HG03342 (cell line): ENCODE measurements around the gene FAM72D.
"Not testable (repeated sequence)": the region's sequence is repeated elsewhere in the genome, so short reads cannot be mapped to it uniquely, and the experiment has no call there.

ENCODE experiments used
- ATAC-seq: cut with Tn5 transposase; IDR thresholded peaks from one replicate; pipeline ENCODE4 v1.9.1; 2021; ENCODE audit warnings: mild to moderate bottlenecking, moderate library complexity; ENCODE audit not compliant: unreplicated experiment

FAM72D gene

DNA sequence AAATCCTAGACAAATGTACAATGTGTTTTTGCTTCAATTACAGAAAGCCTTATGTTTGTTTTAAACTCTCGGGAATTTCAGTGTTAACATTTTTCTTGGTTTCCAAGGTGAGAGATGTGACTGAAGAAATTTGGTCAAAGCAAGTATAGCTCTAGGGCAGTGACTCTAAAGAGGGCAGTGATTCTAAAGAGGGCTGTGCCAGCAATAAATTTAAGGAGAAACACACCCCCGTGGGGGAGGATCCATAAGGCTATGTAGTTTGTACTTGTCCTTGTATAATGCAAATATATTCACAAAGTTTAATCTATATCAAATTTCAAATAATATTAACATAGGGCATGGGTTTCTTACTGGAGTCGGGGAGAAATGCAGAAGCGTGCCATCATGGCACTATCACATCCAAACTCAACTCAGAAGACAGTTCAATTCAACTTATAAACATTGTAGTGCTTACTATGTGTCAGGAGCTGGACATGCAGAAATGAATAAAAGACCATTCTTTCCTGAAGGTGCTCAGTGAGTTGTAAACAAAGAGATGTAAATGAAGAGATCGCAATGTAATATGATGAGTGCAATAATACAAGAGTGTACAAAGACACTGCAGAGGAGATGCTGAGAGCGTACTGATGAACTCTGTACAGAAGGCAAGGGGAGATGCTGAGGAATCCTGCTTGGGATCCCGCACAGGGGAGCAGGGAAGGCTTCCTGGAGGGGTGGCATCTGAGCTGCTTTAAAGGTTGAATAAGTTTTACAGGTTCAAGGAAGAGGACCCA, 13.1 kb upstream of the FAM72D start:
- not testable (repeated sequence) for ATAC-seq

DNA sequence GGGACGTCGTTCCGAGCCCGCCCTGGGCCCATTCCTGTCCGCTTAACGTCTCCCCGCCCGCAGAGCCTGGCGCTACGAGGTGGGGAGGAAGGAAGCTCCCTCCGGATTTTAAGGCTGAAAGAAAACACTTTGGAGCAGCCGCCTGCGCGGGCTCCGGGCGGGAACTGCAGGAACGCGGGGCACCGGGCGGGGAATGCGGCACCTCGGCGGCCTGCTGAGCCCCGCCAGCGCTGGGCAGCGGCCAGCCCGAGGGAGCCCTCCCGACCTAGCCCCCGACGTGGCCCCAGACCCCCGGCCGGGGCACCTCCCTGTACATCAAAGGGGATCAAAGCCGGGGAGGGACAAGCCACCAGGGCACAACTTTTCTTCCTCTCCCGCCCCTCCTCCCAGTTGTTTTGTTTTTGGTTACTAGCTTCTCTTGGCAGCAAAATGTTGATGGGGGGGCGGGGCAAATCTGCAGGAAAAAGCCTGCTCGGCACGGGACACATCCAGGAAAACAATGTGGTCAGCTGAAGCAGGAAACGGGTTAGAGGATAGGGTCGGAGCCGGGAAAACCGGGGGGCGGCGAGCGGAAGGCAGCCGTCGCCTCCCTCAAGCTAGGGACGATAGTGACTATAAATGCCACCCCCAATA, 2.1 kb upstream of the FAM72D start:
- not testable (repeated sequence) for ATAC-seq

DNA sequence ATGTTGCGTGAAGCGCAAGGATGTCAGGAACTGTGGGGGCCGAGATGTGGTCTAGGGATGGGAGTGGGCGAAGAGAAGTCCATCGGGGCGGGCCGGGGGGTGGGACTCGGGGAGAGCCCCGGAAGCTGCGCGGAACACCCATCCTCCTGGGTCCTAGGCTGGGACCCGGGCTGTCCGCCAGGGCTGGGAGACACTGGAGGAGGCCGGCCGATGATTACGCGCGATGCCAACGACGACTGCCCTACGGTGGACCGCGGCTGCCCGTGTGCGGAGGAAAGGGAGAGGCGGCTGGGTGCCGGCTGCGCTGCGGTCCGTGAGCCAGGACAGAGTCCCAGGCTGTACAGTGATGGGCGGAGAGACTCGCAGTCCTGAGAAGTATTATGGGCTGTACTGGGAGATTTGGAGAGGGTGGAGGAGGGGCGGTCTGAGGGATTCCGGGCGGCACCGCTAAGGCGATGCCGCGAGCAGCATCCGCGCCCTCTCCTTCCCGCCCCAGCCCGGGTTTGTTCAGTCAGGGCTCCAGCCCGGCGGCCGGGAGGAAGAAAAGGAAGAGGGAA, 1.0 kb upstream of the FAM72D start:
- peak; percentile 2 for ATAC-seq

DNA sequence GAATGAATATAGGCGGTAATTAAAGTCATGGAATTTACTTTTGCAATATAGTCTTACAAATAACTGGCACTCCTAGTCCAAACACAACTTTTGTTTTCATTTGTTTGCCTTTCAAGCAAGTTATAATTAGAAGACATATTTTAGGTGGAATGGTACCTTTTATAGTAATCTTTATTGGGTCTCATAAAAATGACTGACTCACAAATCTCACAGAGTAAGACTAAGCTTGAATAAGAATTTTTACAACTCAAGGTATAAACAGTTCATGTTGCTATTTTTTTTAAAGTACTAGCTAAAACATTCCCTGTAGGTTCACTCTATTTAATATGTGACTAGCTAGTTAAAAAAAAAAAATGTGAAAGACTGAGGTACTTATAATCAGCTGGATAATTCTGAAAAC, 6.0 kb downstream of the FAM72D start:
- ATAC-seq, result not testable (repeated sequence)

DNA sequence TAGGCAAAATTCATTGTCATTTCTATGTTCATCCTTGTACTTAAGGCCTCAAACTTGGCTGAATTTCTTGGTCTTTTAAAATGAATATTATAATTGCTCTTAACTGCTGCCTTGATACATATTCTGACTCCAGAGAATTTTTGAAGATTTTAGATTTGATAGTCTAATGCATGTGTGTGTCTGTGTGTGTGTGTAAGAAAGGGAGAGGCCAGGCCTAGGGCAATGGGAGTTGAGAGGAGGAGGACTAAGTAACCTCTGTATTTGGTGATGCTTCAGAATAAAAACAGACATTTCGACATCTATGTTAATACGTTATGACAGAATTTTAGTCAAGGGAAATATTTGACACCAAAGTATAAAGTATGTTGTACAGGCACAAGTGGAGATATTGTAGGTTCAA, 7.5 kb downstream of the FAM72D start:
- not testable (repeated sequence) for ATAC-seq

DNA sequence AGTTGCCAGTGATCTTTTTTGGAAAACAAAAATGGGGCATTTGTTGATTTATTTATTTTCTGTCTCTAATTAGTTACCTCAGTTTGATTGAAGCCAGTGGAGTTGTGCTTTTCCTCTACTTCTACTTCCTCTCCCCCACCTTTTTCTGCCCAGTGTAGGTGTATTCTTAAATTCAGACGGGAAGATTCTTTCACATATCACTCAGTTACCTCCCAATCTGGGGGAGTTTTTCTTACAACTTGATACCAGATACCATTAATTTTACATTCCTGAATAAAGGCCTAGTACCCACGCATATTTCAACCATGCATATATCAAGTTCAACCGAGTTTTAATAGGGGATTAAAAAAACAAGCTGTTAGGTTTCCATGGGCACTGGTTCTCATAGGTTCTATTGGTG, 15.9 kb downstream of the FAM72D start:
- not testable (repeated sequence) for ATAC-seq

DNA sequence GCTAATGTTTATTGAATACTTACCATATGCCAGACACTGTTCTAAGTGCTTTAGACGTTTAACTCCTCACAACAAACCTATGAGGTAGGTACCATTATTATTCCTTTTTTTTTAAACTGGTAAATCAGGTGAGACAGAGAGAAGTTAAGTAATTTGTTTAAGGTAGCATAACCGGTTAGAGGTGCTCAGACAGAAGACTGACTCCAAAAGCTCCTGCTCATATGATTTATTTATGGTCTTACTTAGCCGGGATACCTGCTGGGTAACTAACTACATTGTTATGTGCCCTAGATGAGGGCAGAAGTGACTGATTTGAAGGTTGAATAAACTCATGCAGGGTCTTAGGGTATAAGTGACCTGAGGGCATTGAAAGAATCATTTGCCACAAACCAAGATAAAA, 16.9 kb downstream of the FAM72D start:
- ATAC-seq, result not testable (repeated sequence)

DNA sequence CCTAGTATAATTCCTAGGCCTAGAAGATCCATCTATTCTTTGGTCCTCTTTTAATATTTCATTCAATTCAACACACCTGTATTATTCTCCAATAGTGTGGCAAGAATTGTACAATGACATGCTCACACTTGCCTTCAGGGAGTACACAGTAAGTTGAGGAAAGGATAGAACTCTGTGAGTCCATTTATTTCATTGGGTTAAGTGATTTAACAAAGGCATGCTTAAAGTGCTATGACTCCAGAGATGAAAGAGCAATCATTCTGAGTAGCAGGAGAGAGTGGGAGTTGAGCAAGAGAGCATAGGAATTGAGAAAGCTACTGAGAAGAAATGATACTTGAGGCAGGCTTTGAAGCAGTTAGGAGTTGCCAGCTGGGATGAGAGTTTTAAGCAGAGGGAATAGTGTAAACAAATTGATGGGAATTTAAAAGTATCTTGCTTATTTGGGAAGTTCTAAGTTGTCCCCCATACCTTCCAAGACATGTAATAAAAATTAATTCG, 18.8 kb downstream of the FAM72D start:
- not testable (repeated sequence) for ATAC-seq

DNA sequence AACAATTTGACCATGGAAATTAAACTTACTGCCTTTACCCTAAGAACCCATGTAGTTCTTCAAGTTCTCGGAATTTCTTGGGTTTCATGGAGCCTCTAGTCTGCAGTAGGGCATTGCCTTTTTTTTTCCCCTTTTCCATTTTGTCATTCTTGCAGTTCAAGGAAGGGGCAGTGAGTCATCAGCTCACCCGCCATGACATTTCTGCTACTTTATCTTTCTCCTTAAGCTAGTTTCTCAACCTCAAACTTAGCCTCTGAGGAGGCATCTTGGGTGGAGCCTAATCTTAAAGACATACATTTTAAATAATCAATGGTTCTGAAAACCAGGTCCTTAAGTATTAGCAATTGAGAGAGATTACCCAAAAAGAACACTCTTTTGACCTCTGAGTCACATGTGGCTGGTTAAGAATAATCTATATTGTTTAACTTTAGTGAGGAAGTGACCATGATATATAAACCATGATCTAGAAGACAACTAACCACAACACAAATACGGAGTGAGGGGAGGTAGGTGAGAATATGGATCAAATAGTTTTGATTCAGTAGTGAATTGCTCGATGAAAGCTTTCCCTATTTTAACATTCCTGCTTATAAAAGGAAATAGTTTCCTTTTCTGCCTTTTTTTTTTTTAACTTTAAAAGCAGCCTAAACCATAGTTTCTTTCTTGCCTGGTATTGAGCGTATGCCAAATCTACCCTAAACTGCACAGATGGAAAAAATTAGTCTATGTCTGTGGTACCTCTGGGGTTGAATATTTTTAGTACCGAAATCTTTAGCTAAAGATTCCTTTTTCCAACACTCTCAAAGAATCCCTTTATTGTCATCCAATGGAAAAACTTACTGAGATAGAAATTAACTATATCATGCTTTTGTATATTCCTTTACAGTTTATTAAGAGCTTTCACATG, 20.1 kb downstream of the FAM72D start:
- not testable (repeated sequence) for ATAC-seq

DNA sequence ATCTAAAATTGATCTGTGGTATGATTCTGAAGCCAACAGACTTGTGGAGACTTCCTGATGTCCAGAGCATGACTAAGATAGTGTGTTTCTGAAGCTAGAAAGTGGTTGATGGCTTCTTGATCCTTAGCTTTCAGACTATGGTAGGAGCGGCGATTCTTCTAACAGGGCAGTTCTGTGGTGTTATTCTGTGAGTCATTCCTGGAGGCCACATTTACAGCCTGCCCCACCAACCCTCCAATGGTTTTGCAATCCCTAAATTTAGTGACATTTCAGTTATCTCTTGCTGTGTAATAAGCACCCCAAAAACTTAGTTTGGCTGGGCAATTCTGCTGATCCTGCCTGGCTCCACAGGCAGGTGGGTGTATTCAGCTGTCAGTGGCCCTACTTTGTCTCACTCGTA, 24.1 kb downstream of the FAM72D start:
- not testable (repeated sequence) for ATAC-seq

DNA sequence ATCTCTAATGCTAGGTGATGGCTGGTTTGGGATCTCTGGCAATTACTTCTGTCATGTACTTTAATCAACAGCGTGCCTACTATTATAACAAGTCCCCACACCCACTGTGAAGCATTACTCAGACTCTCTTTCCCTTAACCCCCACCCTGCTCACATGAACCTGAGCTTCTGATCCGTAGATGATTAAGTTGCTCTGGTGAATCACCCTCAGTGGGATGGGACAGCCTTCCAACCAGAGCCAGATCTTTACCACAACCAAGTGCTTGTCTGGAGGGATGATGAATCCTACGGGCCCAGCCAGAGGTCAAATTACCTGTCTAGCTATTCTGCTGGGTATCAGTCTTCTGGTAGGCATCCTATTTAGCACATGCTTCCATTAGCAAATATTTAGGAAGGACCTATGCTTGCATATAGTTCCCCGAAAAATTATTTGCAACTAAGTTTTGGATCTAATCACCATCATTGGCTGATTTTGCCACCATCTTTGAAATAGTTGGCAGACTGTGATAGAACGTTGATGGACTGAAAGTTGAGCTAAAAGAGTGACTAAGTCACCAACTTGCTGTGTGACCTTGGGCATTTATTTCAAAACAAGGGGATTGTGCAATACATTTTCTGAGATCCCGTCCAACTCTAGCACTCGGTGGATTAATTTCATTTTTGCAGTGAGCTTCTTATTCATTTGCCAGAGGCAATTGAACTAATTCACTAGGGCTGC, 26.7 kb downstream of the FAM72D start:
- not testable (repeated sequence) for ATAC-seq

DNA sequence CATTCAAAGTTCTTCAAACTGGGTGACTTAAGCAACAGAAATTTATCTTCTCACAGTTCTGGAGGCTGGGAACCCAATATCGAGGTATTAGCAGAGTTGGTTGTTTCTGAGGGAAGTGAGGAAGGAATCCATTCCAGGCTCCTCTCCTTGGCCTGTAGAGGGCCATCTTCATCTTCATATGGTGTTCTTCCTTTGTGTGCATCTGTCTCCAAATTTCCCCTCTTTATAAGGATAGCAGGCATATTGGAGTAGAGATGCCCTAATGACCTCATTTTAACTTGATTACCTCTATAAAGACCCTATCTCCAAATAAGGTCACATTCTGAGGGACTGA, 27.3 kb downstream of the FAM72D start:
- not testable (repeated sequence) for ATAC-seq

DNA sequence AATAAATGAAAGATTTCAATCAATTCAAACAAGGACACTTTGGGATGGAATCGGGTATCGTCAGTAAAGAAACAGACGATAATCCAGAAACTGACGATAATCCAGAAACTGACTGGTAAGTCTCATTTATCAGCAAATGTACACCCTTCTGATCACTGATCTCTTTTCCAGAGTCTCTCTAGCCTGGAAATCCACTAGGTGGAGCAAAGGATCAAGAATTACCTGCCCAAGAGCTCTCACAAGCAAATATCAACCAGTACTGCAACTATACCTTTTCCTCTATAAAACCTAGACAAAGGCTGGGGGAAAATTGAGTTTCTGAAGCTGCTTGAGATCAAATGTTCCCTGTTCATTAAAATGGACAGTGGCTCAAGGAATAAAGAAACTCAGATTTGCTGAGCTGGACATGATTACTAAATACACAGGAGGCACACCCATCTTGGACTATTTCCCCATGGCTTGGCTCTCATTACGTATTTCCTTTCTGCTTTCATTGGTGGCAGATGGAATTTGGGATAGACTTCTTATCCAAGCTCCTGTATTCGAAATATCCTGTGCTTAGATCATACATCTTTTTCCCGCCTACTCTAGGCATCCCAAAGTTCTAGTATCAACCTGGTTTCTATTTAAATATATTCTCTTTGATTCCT, 28.3 kb downstream of the FAM72D start:
- ATAC-seq, result not testable (repeated sequence)

DNA sequence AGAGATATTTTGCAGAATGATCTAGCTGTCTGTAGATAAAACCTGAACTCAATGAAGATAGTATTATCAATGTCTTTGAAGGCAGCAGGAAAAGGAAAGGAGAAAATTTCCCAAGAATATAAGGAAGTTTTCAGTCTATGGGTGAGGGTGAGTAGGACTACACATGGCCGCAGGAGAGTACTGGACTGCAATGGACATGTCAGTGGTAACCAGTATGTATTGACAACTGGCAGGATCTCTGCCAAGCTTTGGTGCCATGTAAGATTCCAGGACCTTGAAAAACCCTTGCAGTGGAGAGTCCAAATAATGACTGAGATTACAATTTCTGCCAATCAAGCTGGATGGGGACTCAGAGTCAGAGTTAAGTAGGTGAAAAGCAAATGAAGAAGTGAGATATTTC, 29.3 kb downstream of the FAM72D start:
- not testable (repeated sequence) for ATAC-seq

DNA sequence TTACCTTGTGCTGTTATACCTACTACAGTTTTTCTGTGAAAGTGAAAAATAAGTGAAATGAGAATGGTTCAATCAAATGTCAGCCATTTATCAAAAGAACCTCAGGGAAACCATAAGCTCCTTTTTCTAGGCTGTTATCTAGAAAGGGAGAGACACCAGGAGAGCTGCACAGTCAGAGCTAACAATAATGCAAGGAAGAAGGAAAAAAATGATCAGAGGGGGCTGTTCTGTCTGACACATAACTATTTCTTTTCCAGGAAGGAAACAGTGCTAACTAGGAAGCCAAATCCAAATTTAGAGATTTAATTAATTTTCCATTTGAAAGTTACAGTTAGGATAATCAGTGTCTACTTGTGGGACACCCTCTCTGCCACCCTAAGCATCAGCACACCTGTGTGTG, 31.4 kb downstream of the FAM72D start:
- not testable (repeated sequence) for ATAC-seq

DNA sequence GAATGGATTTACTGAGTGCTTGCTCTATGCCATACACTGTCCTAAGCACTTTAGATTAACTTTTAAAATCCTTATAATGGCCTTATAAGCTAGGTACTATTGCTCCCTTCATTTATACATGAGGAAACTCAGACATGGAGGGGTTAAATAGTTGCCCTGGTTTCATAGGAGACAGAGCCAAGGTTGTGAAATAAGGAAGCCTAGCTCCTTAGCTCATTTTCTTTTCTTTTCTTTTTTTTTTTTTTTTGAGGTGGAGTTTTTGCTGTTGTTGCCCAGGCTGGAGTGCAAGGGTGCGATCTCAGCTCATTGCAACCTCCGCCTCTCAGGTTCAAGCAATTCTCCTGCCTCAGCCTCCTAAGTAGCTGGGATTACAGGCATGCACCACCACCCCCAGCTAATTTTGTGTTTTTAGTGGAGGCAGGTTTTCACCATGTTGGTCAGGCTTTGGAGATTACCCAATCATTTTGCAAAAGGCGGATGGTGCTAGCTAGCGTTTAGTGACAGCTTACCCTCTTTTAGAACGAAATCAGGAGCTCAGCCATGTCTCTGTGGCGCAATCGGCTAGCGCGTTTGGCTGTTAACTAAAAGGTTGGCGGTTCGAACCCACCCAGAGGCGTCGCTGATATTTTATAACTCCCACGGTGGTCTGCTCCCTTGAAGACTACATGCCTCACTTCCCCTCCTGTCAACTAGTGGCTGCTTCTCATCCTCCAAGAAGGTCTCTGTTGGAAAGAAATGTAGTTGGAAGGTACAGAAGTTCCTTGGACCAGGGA, 33.1 kb downstream of the FAM72D start:
- not testable (repeated sequence) for ATAC-seq

DNA sequence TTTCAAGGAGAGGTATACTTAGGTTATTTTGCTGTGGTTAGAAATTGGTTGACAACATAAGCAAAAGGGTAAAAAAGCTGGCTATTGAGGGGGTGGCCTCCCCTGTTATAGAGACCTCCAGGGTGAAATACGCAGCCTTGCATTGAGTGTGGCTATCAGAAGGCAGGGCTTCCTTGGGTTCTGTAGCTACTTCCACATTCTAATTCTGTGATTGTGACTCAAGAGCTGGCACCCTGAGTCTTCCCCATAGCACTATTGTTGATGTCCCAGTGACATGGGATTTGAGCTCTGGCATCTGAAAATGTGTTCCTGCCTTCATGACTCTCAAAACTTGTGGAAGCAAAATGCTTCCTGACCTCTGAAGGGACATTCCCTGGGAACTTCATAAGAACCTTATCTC, 38.7 kb downstream of the FAM72D start:
- ATAC-seq, result not testable (repeated sequence)

DNA sequence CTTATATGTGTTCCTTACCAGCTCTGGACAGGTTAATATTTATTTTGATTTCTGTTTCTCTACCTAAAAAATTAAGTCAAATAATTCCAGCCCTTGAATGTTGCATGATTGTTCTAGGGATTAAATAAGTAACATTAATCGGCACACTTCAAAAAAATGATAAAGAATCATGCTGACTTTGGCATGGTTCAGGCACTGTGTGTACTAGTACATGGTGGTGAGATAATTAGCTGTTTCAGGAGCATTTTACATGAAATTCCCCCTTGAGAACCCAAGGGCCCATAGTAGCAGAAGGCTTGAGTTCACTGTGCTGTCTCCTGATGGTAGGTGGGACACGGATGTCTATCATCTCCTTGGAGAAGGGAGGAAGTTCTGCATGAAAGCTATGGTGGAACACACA, 44.8 kb downstream of the FAM72D start:
- not testable (repeated sequence) for ATAC-seq
